Trophoblast cell (in vitro differentiated cells and primary cell): ENCODE measurements around the gene DGKD.

Experiments
- DNase-seq, 2 donors: peaks; one replicate each; pipeline ENCODE4 v3.0.0-alpha.2; 2016
- H2AFZ ChIP-seq: 2 replicates; pipeline ENCODE4 v1.6.1; 2013; ENCODE audit warnings: low read length, moderate library complexity, mild to moderate bottlenecking; ENCODE audit not compliant: insufficient read depth, poor library complexity
- H2AK5ac ChIP-seq: 2 replicates; pipeline ENCODE4 v1.6.1; 2013; ENCODE audit warnings: mild to moderate bottlenecking, low read length
- H2BK120ac ChIP-seq: 2 replicates; pipeline ENCODE4 v1.6.1; 2013; ENCODE audit warnings: low read length, mild to moderate bottlenecking, moderate library complexity; ENCODE audit not compliant: insufficient read depth, poor library complexity
- H2BK12ac ChIP-seq: 2 replicates; pipeline ENCODE4 v1.6.1; 2013; ENCODE audit warnings: mild to moderate bottlenecking, low read length, moderate library complexity
- H2BK5ac ChIP-seq: 2 replicates; pipeline ENCODE4 v1.6.1; 2013; ENCODE audit warnings: low read length, low read depth, moderate library complexity, mild to moderate bottlenecking; ENCODE audit not compliant: poor library complexity
- H3K14ac ChIP-seq: 2 replicates; pipeline ENCODE4 v1.6.1; 2013; ENCODE audit warnings: mild to moderate bottlenecking, low read length
- H3K18ac ChIP-seq: 2 replicates; pipeline ENCODE4 v1.6.1; 2013; ENCODE audit warnings: mild to moderate bottlenecking, low read length
- H3K23ac ChIP-seq: 2 replicates; pipeline ENCODE4 v1.6.1; 2013; ENCODE audit warnings: low read length
- H3K27ac ChIP-seq: 2 replicates; pipeline ENCODE4 v1.5.1; 2013; ENCODE audit warnings: low read depth, mild to moderate bottlenecking, inconsistent platforms, low read length, moderate library complexity
- H3K27me3 ChIP-seq: 2 replicates; pipeline ENCODE4 v1.6.1; 2013; ENCODE audit warnings: inconsistent platforms, mild to moderate bottlenecking, low read length, moderate library complexity; ENCODE audit not compliant: insufficient read depth
- H3K36me3 ChIP-seq, 2 experiments: 1 replicate in 1 of 2; 2 replicates in 1 of 2; pipeline ENCODE4 v1.6.1; 2013; ENCODE audit warnings: low read length in 2 of 2, mild to moderate bottlenecking in 2 of 2, moderate library complexity in 1 of 2; ENCODE audit not compliant: insufficient read depth in 2 of 2, control insufficient read depth in 1 of 2
- H3K4ac ChIP-seq: 2 replicates; pipeline ENCODE4 v1.6.1; 2013; ENCODE audit warnings: low read depth, mild to moderate bottlenecking, low read length, moderate library complexity
- H3K4me1 ChIP-seq, 2 experiments: 1 replicate in 1 of 2; 2 replicates in 1 of 2; pipeline ENCODE4 v1.6.1; 2013; ENCODE audit warnings: low read length in 2 of 2, mild to moderate bottlenecking in 2 of 2, moderate library complexity in 1 of 2; ENCODE audit not compliant: insufficient read depth in 2 of 2, control insufficient read depth in 1 of 2
- H3K4me2 ChIP-seq: 2 replicates; pipeline ENCODE4 v1.6.1; 2013; ENCODE audit warnings: inconsistent platforms, mild to moderate bottlenecking, low read length, moderate library complexity
- H3K4me3 ChIP-seq: 2 replicates; pipeline ENCODE4 v1.5.1; 2013; ENCODE audit warnings: mild to moderate bottlenecking, low read depth, low read length, inconsistent platforms
- H3K79me1 ChIP-seq: one replicate; pipeline ENCODE4 v1.6.1; 2013; ENCODE audit warnings: low read length
- H3K79me2 ChIP-seq: 2 replicates; pipeline ENCODE4 v1.6.1; 2013; ENCODE audit warnings: low read length, mild to moderate bottlenecking; ENCODE audit not compliant: control insufficient read depth, insufficient read depth, poor library complexity
- H3K9ac ChIP-seq: 2 replicates; pipeline ENCODE4 v1.6.1; 2013; ENCODE audit warnings: mild to moderate bottlenecking, low read length
- H3K9me3 ChIP-seq: 2 replicates; pipeline ENCODE4 v1.6.1; 2013; ENCODE audit warnings: low read depth, mild to moderate bottlenecking, control low read depth, inconsistent platforms, low read length; ENCODE audit not compliant: insufficient read depth
- H4K12ac ChIP-seq: 2 replicates; pipeline ENCODE4 v1.6.1; 2013; ENCODE audit warnings: low read depth, mild to moderate bottlenecking, low read length, moderate library complexity
- H4K8ac ChIP-seq: 2 replicates; pipeline ENCODE4 v1.6.1; 2013; ENCODE audit warnings: low read depth, mild to moderate bottlenecking, low read length, moderate library complexity
- H4K91ac ChIP-seq: one replicate; pipeline ENCODE4 v1.6.1; 2013; ENCODE audit warnings: low read depth, mild to moderate bottlenecking, low read length, moderate library complexity
- WGBS: extraction: QIAGEN DNeasy Blood & Tissue Kit; methylation state at CpG from one replicate; pipeline ENCODE4 v1.1.7; 2013; ENCODE audit warnings: missing lambda C conversion rate; ENCODE audit not compliant: insufficient read length, insufficient coverage; ENCODE audit errors: extremely low coverage; 5-methylcytosine and 5-hydroxymethylcytosine counted together

DGKD gene

DNA sequence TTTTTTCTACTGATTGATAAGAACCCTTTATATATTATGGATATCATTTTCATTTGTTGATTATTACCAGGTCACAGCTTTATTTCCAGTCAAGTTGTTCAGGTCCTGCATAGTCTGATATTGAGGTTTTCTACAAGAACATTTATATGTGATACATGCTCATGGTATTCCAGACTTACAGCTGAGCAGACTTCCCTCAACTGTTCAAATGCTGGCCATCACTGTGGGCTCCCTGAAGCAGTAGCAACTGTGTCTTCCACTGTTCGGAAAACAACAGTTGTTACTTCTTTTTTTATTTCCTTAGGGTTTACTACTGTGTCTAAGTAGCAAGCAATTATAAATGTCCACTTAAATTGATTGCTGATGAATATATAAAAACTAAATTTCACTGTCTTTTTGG is 79.5 kb downstream of the DGKD start:
- Histone ChIP-seq H3K4ac (no peak overlapping the region), H3K9ac (no peak overlapping the region), H3K4me3 (no peak overlapping the region), H3K14ac (no peak overlapping the region), H2BK120ac (no peak overlapping the region), H3K79me1 (peaks cover 6% of the 10 kb centered on the region), H4K8ac (no peak overlapping the region), H4K12ac (no peak overlapping the region), H3K9me3 (peaks cover 4% of the 10 kb centered on the region), H3K4me2 (no peak overlapping the region), H2BK12ac (no peak overlapping the region), H3K4me1 (peaks cover 6 to 7% of the 10 kb centered on the region in 2 experiments), H3K79me2 (peaks cover 3% of the 10 kb centered on the region), H3K36me3 (peaks cover 16 to 27% of the 10 kb centered on the region in 2 experiments), H3K27ac (no peak overlapping the region), H2AK5ac (no peak overlapping the region), H4K91ac (no peak overlapping the region), H3K27me3 (no peaks in the 10 kb centered on the region), H3K23ac (no peak overlapping the region), H3K18ac (no peak overlapping the region), H2BK5ac (no peak overlapping the region), H2AFZ (no peak overlapping the region)
- DNase-seq = no peak
- no CpG with 5 or more reads among the region's 1 CpG for WGBS

- Histone ChIP-seq H2BK120ac (no peak overlapping the region), H3K79me2 (no peaks in the 10 kb centered on the region), H3K4ac (no peak overlapping the region), H3K9ac (no peak overlapping the region), H3K27me3 (no peaks in the 10 kb centered on the region), H3K4me2 (no peak overlapping the region), H3K14ac (no peak overlapping the region), H3K4me1 (no peaks in the 10 kb centered on the region), H3K4me3 (no peak overlapping the region), H3K27ac (no peak overlapping the region), H2AFZ (no peak overlapping the region), H3K23ac (no peak overlapping the region), H4K12ac (no peak overlapping the region), H2BK5ac (no peak overlapping the region), H4K8ac (no peak overlapping the region), H3K79me1 (no peaks in the 10 kb centered on the region), H3K18ac (no peak overlapping the region), H3K36me3 (peaks cover 16 to 30% of the 10 kb centered on the region in 2 experiments), H2AK5ac (no peak overlapping the region), H4K91ac (no peak overlapping the region), H3K9me3 (peaks cover 4% of the 10 kb centered on the region), H2BK12ac (no peak overlapping the region)
- no peak for DNase-seq
- WGBS = no CpG with 5 or more reads among the region's 18 CpGs
Measured at GRCh38 chr2:233434666-233435330, 80.5 kb downstream of the DGKD start.

DNA sequence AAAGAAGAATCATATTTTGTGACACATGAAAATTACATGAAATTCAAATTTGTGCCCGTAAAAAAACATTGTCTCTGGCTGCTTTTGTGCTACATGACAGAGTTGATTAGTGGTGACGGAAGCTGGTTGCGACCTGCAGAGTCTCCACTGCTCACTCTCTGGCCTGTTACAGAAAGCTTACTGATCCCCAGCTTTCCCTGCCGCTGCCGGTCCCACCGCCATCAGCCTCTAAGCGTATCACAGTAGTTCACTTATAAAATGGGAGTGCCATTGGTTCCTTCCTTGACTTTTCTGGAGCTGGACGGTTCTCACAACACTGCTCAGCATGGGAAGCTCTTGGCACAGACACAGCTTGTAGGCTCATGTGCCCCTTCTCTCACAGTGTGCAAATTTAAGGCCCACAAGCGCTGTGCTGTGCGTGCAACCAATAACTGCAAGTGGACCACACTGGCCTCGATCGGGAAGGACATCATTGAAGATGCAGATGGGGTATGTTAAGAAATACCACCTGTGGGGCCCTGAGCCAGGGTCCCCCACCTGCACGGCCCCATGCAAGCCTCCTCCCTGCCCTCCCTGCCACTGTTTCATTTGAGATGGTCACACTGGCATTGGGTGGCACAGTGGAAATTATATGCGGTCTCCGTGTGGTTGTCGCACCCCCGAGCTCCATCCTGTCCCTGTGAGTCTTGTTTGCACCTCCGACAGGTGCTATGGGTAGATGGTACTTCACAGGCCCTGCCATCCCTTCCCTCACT is 81.3 kb downstream of the DGKD start:
- no peaks in the 10 kb centered on the region for H3K79me2 ChIP-seq
- H2AK5ac ChIP-seq = no peak overlapping the region
- H3K27me3 ChIP-seq = no peaks in the 10 kb centered on the region
- no peak overlapping the region for H3K27ac ChIP-seq
- no peaks in the 10 kb centered on the region for H3K79me1 ChIP-seq
- no peak overlapping the region for H2AFZ ChIP-seq
- H3K4me3 ChIP-seq = no peak overlapping the region
- H3K18ac ChIP-seq = no peak overlapping the region
- H3K9ac ChIP-seq = no peak overlapping the region
- no peak overlapping the region for H3K14ac ChIP-seq
- no peak overlapping the region for H3K23ac ChIP-seq
- H3K4me1 ChIP-seq = no peaks in the 10 kb centered on the region
- no peak overlapping the region for H4K8ac ChIP-seq
- H3K4me2 ChIP-seq = no peak overlapping the region
- H4K91ac ChIP-seq = no peak overlapping the region
- H3K9me3 ChIP-seq = peaks cover 4% of the 10 kb centered on the region
- no peak overlapping the region for H3K4ac ChIP-seq
- no peak overlapping the region for H2BK12ac ChIP-seq
- no peak overlapping the region for H2BK5ac ChIP-seq
- H3K36me3 ChIP-seq = peaks cover 16 to 30% of the 10 kb centered on the region in 2 experiments
- DNase-seq = no peak
- H2BK120ac ChIP-seq = no peak overlapping the region
- H4K12ac ChIP-seq = no peak overlapping the region
- no CpG with 5 or more reads among the region's 18 CpGs for WGBS

GRCh38 chr2:233436191-233436581 is 81.9 kb downstream of the DGKD start:
- no peak overlapping the region for H2BK12ac ChIP-seq
- H2BK5ac ChIP-seq = no peak overlapping the region
- no CpG with 5 or more reads among the region's 15 CpGs for WGBS
- H3K4me2 ChIP-seq = no peak overlapping the region
- H3K79me2 ChIP-seq = no peaks in the 10 kb centered on the region
- H4K8ac ChIP-seq = no peak overlapping the region
- no peak overlapping the region for H2BK120ac ChIP-seq
- no peak overlapping the region for H2AFZ ChIP-seq
- no peak overlapping the region for H3K9ac ChIP-seq
- H3K14ac ChIP-seq = no peak overlapping the region
- peaks cover 4% of the 10 kb centered on the region for H3K9me3 ChIP-seq
- H4K12ac ChIP-seq = no peak overlapping the region
- H3K18ac ChIP-seq = no peak overlapping the region
- no peak overlapping the region for H4K91ac ChIP-seq
- no peak overlapping the region for H3K4ac ChIP-seq
- DNase-seq = no peak
- H3K27me3 ChIP-seq = no peaks in the 10 kb centered on the region
- peaks cover 16 to 30% of the 10 kb centered on the region in 2 experiments for H3K36me3 ChIP-seq
- H3K4me1 ChIP-seq = no peaks in the 10 kb centered on the region
- H3K4me3 ChIP-seq = no peak overlapping the region
- no peak overlapping the region for H3K27ac ChIP-seq
- no peak overlapping the region for H2AK5ac ChIP-seq
- no peak overlapping the region for H3K23ac ChIP-seq
- no peaks in the 10 kb centered on the region for H3K79me1 ChIP-seq
